Transverse colon (tissue), 4 donors: ENCODE measurements around the gene ELK4. TPM values are rescaled to one million over a fixed set of nuclear protein-coding genes. Genes with fewer than 3 reads are reported as not detected.

Experiments
- DNase-seq: peaks from one replicate; pipeline ENCODE4 v3.0.0-alpha.2; 2019
- H3K27ac ChIP-seq, 4 donors: fragments of 200-600 bp; sonication (generic); 2 replicates each; pipeline ENCODE4 v1.5.1; 2016 to 2018; ENCODE audit warnings: inconsistent platforms in 4 of 4
- H3K27me3 ChIP-seq: fragments of 200-600 bp; sonication (generic); 2 replicates; pipeline ENCODE4 v1.5.1; 2017; ENCODE audit warnings: inconsistent platforms
- H3K36me3 ChIP-seq, 4 donors: fragments of 200-600 bp; sonication (generic); 2 replicates each; pipeline ENCODE4 v1.5.1; 2017 to 2019; ENCODE audit warnings: inconsistent platforms in 4 of 4
- H3K4me1 ChIP-seq, 4 donors: fragments of 200-600 bp; sonication (generic); 2 replicates each; pipeline ENCODE4 v1.5.1; 2017 to 2020; ENCODE audit warnings: inconsistent platforms in 4 of 4
- H3K4me3 ChIP-seq, 4 donors: fragments of 200-600 bp; sonication (generic); 1 replicate in 1 of 4; 2 replicates in 3 of 4; pipeline versions ENCODE4 v1.5.1 to v1.6.1; 2017 to 2019; ENCODE audit warnings: inconsistent platforms in 4 of 4
- H3K9me3 ChIP-seq, 2 donors: fragments of 200-600 bp; sonication (generic); 2 replicates each; pipeline ENCODE4 v1.5.1; 2017 to 2019; ENCODE audit warnings: inconsistent platforms in 2 of 2
- CTCF ChIP-seq, 5 experiments: fragments of 200-600 bp in 3 of 5; fragments of 450-650 bp in 2 of 5; sonication (generic) in 3 of 5; IDR thresholded peaks; 1 replicate in 2 of 5; 2 replicates in 3 of 5; pipeline ENCODE4 v1.5.1; 2016 to 2017; ENCODE audit warnings: antibody characterized with exemption in 5 of 5, inconsistent platforms in 3 of 5, mild to moderate bottlenecking in 2 of 5, moderate library complexity in 1 of 5
- EP300 ChIP-seq: sonication (generic); formaldehyde crosslinking; IDR thresholded peaks from one replicate; pipeline ENCODE4 v1.6.1; 2017; ENCODE audit warnings: antibody characterized with exemption, low read depth
- POLR2A ChIP-seq: fragments of 450-650 bp; IDR thresholded peaks from one replicate; pipeline ENCODE4 v1.6.1; 2016; ENCODE audit warnings: antibody characterized with exemption, mild to moderate bottlenecking, moderate library complexity
- POLR2AphosphoS5 ChIP-seq, 3 donors: sonication (generic); formaldehyde crosslinking; IDR thresholded peaks; one replicate each; pipeline ENCODE4 v1.6.1; 2016; ENCODE audit warnings: antibody characterized with exemption in 3 of 3
- WGBS, 2 donors: methylation state at CpG; one replicate each; pipeline ENCODE4 v1.1.5; 2018; ENCODE audit warnings: low coverage in 1 of 2; 5-methylcytosine and 5-hydroxymethylcytosine counted together
- in situ Hi-C, 4 donors: fragments of 200-750 bp; cut with MboI; loops; one replicate each; pipeline versions ENCODE4 v1.15.0 to v1.15.1; 2017; ENCODE audit warnings: low sequenced_read_pairs in 3 of 4, low pct_ligation_motif_present in 1 of 4, low pct_unique_long_range_greater_than_20kb in 1 of 4
- intact Hi-C: fragments of 100-400 bp; cut with DNase I; formaldehyde crosslinking; loops from one replicate; pipeline ENCODE4 v1.15.1; 2023; ENCODE audit warnings: low total_unique reads
- total RNA-seq, 4 donors: library from RNA; depleted of rRNA; stranded (reverse); fragments of >200 nt; gene quantifications; one replicate each; pipeline ENCODE4 v1.1.0, GENCODE V29; 2016

The ELK4 gene
- total RNA-seq, 4 donors from 2014 or later: 16.0 to 24.1 (median 19.7) TPM

GRCh38 chr1:205601205-205601604 lies 30.6 kb downstream of the ELK4 start:
- no peak for DNase-seq
- 72 to 76% methylated on average over 2 to 4 of the region's 4 CpGs for WGBS, 2 donors
- H3K27ac ChIP-seq: no peak overlapping the region
- H3K9me3 ChIP-seq: no peaks in the 10 kb centered on the region
- intact Hi-C loops: no loop called here
- no peaks in the 10 kb centered on the region for H3K27me3 ChIP-seq
- no peaks in the 10 kb centered on the region for H3K36me3 ChIP-seq
- TF ChIP-seq CTCF (IDR thresholded peaks at IDR 0.05) (no peak), POLR2A (no peak), POLR2AphosphoS5 (IDR thresholded peaks at IDR 0.05) (no peak), EP300 (no peak)
- H3K4me3 ChIP-seq: no peak overlapping the region
- H3K4me1 ChIP-seq: peaks cover 12 to 16% (median 14%) of the 10 kb centered on the region in 4 donors
- in situ Hi-C loops: no loop called here

- no peak for TF ChIP-seq POLR2AphosphoS5 (IDR thresholded peaks at IDR 0.05)
- no peak for TF ChIP-seq POLR2A
- no peak for TF ChIP-seq EP300
- no peak for TF ChIP-seq CTCF (IDR thresholded peaks at IDR 0.05)
- Histone ChIP-seq H3K27ac (peak overlapping the region; percentile 39 to 67 (median 58)), H3K4me1 (peaks cover 12 to 16% (median 14%) of the 10 kb centered on the region in 4 donors), H3K9me3 (no peaks in the 10 kb centered on the region), H3K27me3 (no peaks in the 10 kb centered on the region), H3K4me3 (no peak overlapping the region), H3K36me3 (no peaks in the 10 kb centered on the region)
- in situ Hi-C loops: no loop called here
- DNase-seq: no peak
- intact Hi-C loops: no loop called here
- WGBS, 2 donors: 65 to 100% methylated on average over 1 of the region's 1 CpG
Observed at GRCh38 chr1:205600085-205600484, 31.7 kb downstream of the ELK4 start.

GRCh38 chr1:205599669-205600042 lies 32.2 kb downstream of the ELK4 start:
- Histone ChIP-seq H3K27me3 (no peaks in the 10 kb centered on the region), H3K36me3 (no peaks in the 10 kb centered on the region), H3K4me3 (no peak overlapping the region), H3K27ac (peak overlapping the region; percentile 39 to 67 (median 58)), H3K9me3 (no peaks in the 10 kb centered on the region), H3K4me1 (peaks cover 12 to 16% (median 14%) of the 10 kb centered on the region in 4 donors)
- intact Hi-C loops (no loop called here), in situ Hi-C loops (loop anchor here in 1 of 4 donors (10.0 kb wide), 1 partner anchor 55 kb away; no protein-coding TSS in a partner anchor)
- 77 to 100% methylated on average over 1 to 5 of the region's 5 CpGs for WGBS, 2 donors
- TF ChIP-seq CTCF (IDR thresholded peaks at IDR 0.05): no peak
- TF ChIP-seq POLR2AphosphoS5 (IDR thresholded peaks at IDR 0.05): no peak
- no peak for TF ChIP-seq POLR2A
- TF ChIP-seq EP300: no peak
- no peak for DNase-seq

GRCh38 chr1:205598841-205599668 lies 32.8 kb downstream of the ELK4 start:
- peak overlapping the region; percentile 39 to 67 (median 58) for H3K27ac ChIP-seq
- no peaks in the 10 kb centered on the region for H3K27me3 ChIP-seq
- 32 to 47% methylated on average over 8 to 18 of the region's 18 CpGs for WGBS, 2 donors
- H3K9me3 ChIP-seq: no peaks in the 10 kb centered on the region
- TF ChIP-seq POLR2AphosphoS5 (IDR thresholded peaks at IDR 0.05) (peak in 1 of 3 donors; percentile 20), EP300 (no peak)
- in situ Hi-C loops: loop anchor here in 1 of 4 donors (10.0 kb wide), 1 partner anchor 56 kb away; no protein-coding TSS in a partner anchor
- intact Hi-C loops: no loop called here
- H3K4me1 ChIP-seq: peaks cover 12 to 16% (median 14%) of the 10 kb centered on the region in 4 donors
- no peaks in the 10 kb centered on the region for H3K36me3 ChIP-seq
- DNase-seq: peak; percentile 51
- H3K4me3 ChIP-seq: no peak overlapping the region
